HEK293 (cell line): ENCODE results near the gene MTFR1L.

Experiments
- CTCF ChIA-PET: fragments of 350-600 bp; formaldehyde crosslinking; extraction: SDS; loops from one replicate; lab custom pipeline; 2021; ENCODE audit warnings: antibody characterized with exemption; lab: Yijun Ruan, JAX
- POLR2A ChIA-PET: fragments of 300-600 bp; formaldehyde crosslinking; extraction: SDS; loops from one replicate; lab custom pipeline; 2020; ENCODE audit warnings: antibody characterized with exemption, inconsistent platforms; lab: Yijun Ruan, JAX
- H3K27ac ChIP-seq: fragments of 200-500 bp; sonication (Bioruptor generic); 2 replicates; pipeline ENCODE4 v1.5.1; 2014; ENCODE audit warnings: low read depth, low read length, control low read depth, inconsistent platforms; ENCODE audit errors: extremely low read depth
- H3K36me3 ChIP-seq, 2 experiments: fragments of 200-500 bp in 1 of 2; sonication (Bioruptor generic) in 1 of 2; 1 replicate in 1 of 2; 2 replicates in 1 of 2; pipeline ENCODE4 v1.5.1; 2014 to 2017; ENCODE audit warnings: inconsistent platforms in 2 of 2, low read length in 2 of 2; ENCODE audit not compliant: control insufficient read depth in 2 of 2, insufficient read depth in 1 of 2
- H3K4me1 ChIP-seq: fragments of 200-500 bp; sonication (Bioruptor generic); 2 replicates; pipeline ENCODE4 v1.5.1; 2014; ENCODE audit warnings: mild to moderate bottlenecking, low read length, inconsistent platforms; ENCODE audit not compliant: control insufficient read depth, insufficient read depth
- H3K4me3 ChIP-seq: 2 replicates; pipeline ENCODE4 v1.5.1; 2011; ENCODE audit warnings: low read depth, mild to moderate bottlenecking, control low read depth, low read length, moderate library complexity
- H3K9me3 ChIP-seq: fragments of 200-500 bp; sonication (Bioruptor generic); 2 replicates; pipeline ENCODE4 v1.5.1; 2014; ENCODE audit warnings: low read depth, low read length, inconsistent platforms; ENCODE audit not compliant: control insufficient read depth, insufficient read depth
- BCL11A ChIP-seq: fragments of 450-650 bp; formaldehyde crosslinking; IDR thresholded peaks from 2 replicates; pipeline ENCODE4 v1.5.1; 2016; ENCODE audit warnings: low read depth, missing biosample characterization, missing genetic modification characterization
- EGR2 ChIP-seq: fragments of 450-650 bp; formaldehyde crosslinking; IDR thresholded peaks from 2 replicates; pipeline ENCODE4 v1.5.1; 2016; ENCODE audit warnings: low read depth, missing biosample characterization, missing genetic modification characterization
- GLI2 ChIP-seq: fragments of 450-650 bp; formaldehyde crosslinking; IDR thresholded peaks from 2 replicates; pipeline ENCODE4; 2017; ENCODE audit warnings: missing biosample characterization, missing genetic modification characterization, low read depth, borderline replicate concordance
- TRIM28 ChIP-seq: IDR thresholded peaks from 2 replicates; pipeline ENCODE4 v1.6.1; 2011; ENCODE audit warnings: low read length, control low read depth, borderline replicate concordance
- ZBTB8A ChIP-seq: fragments of 450-650 bp; formaldehyde crosslinking; IDR thresholded peaks from 2 replicates; pipeline ENCODE4 v1.5.1; 2016; ENCODE audit warnings: missing biosample characterization, missing genetic modification characterization
- ZNF112 ChIP-seq: fragments of 450-650 bp; formaldehyde crosslinking; IDR thresholded peaks from 2 replicates; pipeline ENCODE4 v1.5.0; 2017; ENCODE audit warnings: missing biosample characterization, missing genetic modification characterization
- ZNF221 ChIP-seq: fragments of 450-650 bp; formaldehyde crosslinking; IDR thresholded peaks from 2 replicates; pipeline ENCODE4 v1.5.1; 2017; ENCODE audit warnings: missing biosample characterization, missing genetic modification characterization, borderline replicate concordance
- ZNF335 ChIP-seq: fragments of 450-650 bp; formaldehyde crosslinking; conservative IDR thresholded peaks from 2 replicates; pipeline ENCODE4 v1.5.1; 2016; ENCODE audit warnings: missing biosample characterization, missing genetic modification characterization
- ZNF394 ChIP-seq: fragments of 450-650 bp; formaldehyde crosslinking; IDR thresholded peaks from 2 replicates; pipeline ENCODE4 v1.5.1; 2016; ENCODE audit warnings: missing biosample characterization, missing genetic modification characterization, mild to moderate bottlenecking, moderate library complexity, borderline replicate concordance
- ZNF404 ChIP-seq: fragments of 450-650 bp; formaldehyde crosslinking; IDR thresholded peaks from 2 replicates; pipeline ENCODE4 v1.5.1; 2017; ENCODE audit warnings: missing biosample characterization, missing genetic modification characterization
- ZNF416 ChIP-seq: fragments of 450-650 bp; formaldehyde crosslinking; IDR thresholded peaks from 2 replicates; pipeline ENCODE4 v1.5.1; 2016; ENCODE audit warnings: missing biosample characterization, missing genetic modification characterization
- ZNF423 ChIP-seq: fragments of 450-650 bp; formaldehyde crosslinking; IDR thresholded peaks from 2 replicates; pipeline ENCODE4 v1.5.1; 2016; ENCODE audit warnings: missing biosample characterization, missing genetic modification characterization
- ZNF514 ChIP-seq: fragments of 450-650 bp; formaldehyde crosslinking; IDR thresholded peaks from 2 replicates; pipeline ENCODE4 v1.5.1; 2016; ENCODE audit warnings: missing biosample characterization, missing genetic modification characterization
- ZNF518A ChIP-seq: fragments of 450-650 bp; formaldehyde crosslinking; conservative IDR thresholded peaks from 2 replicates; pipeline ENCODE4 v1.5.1; 2016; ENCODE audit warnings: low read depth, missing biosample characterization, missing genetic modification characterization
- ZNF549 ChIP-seq: fragments of 450-650 bp; IDR thresholded peaks from 2 replicates; pipeline ENCODE4 v1.5.1; 2018; ENCODE audit warnings: missing biosample characterization, missing genetic modification characterization, mild to moderate bottlenecking, inconsistent platforms, moderate library complexity
- ZNF561 ChIP-seq: fragments of 450-650 bp; IDR thresholded peaks from 2 replicates; pipeline ENCODE4 v1.5.1; 2018; ENCODE audit warnings: missing biosample characterization, missing genetic modification characterization, borderline replicate concordance
- ZNF596 ChIP-seq: fragments of 450-650 bp; IDR thresholded peaks from 2 replicates; pipeline ENCODE4 v1.5.0; 2018; ENCODE audit warnings: missing biosample characterization, mild to moderate bottlenecking, missing genetic modification characterization, moderate library complexity
- ZNF624 ChIP-seq: fragments of 450-650 bp; formaldehyde crosslinking; IDR thresholded peaks from 2 replicates; pipeline ENCODE4 v1.5.1; 2017; ENCODE audit warnings: missing biosample characterization, missing genetic modification characterization
- ZNF645 ChIP-seq: fragments of 450-650 bp; formaldehyde crosslinking; IDR thresholded peaks from 2 replicates; pipeline ENCODE4; 2016; ENCODE audit warnings: missing biosample characterization, missing genetic modification characterization
- ZNF658 ChIP-seq: fragments of 450-650 bp; formaldehyde crosslinking; IDR thresholded peaks from 2 replicates; pipeline ENCODE4; 2016; ENCODE audit warnings: missing biosample characterization, missing genetic modification characterization
- ZNF776 ChIP-seq: fragments of 450-650 bp; formaldehyde crosslinking; IDR thresholded peaks from 2 replicates; pipeline ENCODE4 v1.5.0; 2017; ENCODE audit warnings: missing biosample characterization, missing genetic modification characterization, borderline replicate concordance
- ZNF792 ChIP-seq: fragments of 450-650 bp; formaldehyde crosslinking; IDR thresholded peaks from 2 replicates; pipeline ENCODE4 v1.5.1; 2016; ENCODE audit warnings: missing biosample characterization, missing genetic modification characterization
- ZNF843 ChIP-seq: fragments of 450-650 bp; formaldehyde crosslinking; IDR thresholded peaks from 2 replicates; pipeline ENCODE4 v1.5.1; 2016; ENCODE audit warnings: missing biosample characterization, missing genetic modification characterization
- TF ChIP-seq, protein P1 (sequence below): fragments of 450-650 bp; formaldehyde crosslinking; IDR thresholded peaks from 2 replicates; pipeline ENCODE4 v1.5.1; 2017; ENCODE audit warnings: missing biosample characterization, missing genetic modification characterization
- TF ChIP-seq, protein P2 (sequence below): fragments of 450-650 bp; formaldehyde crosslinking; IDR thresholded peaks from 2 replicates; pipeline ENCODE4 v1.5.1; 2017; ENCODE audit warnings: missing biosample characterization, missing genetic modification characterization

Gene MTFR1L

GRCh38 chr1:25815208-25816111 lies 4.3 kb upstream of the MTFR1L start:
- POLR2A ChIA-PET, result no interaction called here

DNA sequence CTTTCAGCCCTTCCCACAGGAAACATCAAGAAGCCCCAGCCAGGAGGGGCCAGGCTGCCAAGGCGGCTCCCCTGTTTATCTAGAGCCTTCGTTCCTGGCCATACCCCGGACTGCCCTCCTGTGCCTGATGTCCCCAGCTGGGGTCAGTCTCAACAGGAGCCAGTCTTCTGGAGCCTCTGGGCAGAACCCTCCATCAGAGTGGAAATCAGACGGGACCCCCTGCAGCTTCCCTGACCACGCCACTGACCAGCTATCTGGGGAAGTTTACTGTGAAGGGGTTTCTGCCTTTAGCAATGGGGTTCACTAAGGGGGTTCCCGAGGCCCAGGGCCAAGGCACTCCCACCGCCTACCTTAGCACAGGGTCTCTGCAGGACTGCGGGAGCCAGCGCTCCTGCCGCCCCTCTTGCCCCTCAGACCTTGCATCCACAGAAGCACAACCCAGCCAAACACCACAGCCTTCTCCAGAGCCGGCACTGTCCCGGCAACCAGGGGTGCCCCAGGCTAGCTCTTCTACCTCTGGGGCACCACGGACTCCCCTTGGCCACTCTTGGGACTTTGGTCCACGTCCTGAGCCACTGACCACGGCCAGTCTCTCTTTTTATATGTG lies 3.5 kb upstream of the MTFR1L start:
- ChIA-PET POLR2A (no interaction called here), CTCF (no interaction called here)
- peaks cover 7 to 55% of the 10 kb centered on the region in 2 experiments; a peak in 2 of 3 replicates for H3K36me3 ChIP-seq
- no peak overlapping the region for H3K4me3 ChIP-seq
- TF ChIP-seq ZNF112 (tag by site-specific recombination) (no peak), ZNF518A (tag by site-specific recombination) (no peak), ZNF596 (tag by site-specific recombination) (no peak), ZNF776 (tag by site-specific recombination) (no peak), ZNF549 (tag by site-specific recombination) (no peak), ZNF423 (no peak), ZNF394 (tag by site-specific recombination) (no peak), ZNF221 (tag by site-specific recombination) (no peak), BCL11A (tag by site-specific recombination) (no peak), EGR2 (tag by site-specific recombination) (no peak)
- no peaks in the 10 kb centered on the region for H3K9me3 ChIP-seq
- no peak overlapping the region for H3K27ac ChIP-seq
- peaks cover 6% of the 10 kb centered on the region; the same call in 1 of the 2 replicates for H3K4me1 ChIP-seq

More at GRCh38 chr1:25815208-25816111, 4.3 kb upstream of the MTFR1L start:
- Histone ChIP-seq H3K36me3 (peaks cover 7 to 61% of the 10 kb centered on the region in 2 experiments; a peak in 2 of 3 replicates), H3K4me1 (peaks cover 6% of the 10 kb centered on the region; the same call in 1 of the 2 replicates)
- TF ChIP-seq ZNF514 (tag by site-specific recombination), result no peak
- TF ChIP-seq ZNF624 (tag by site-specific recombination), result no peak
- no peak for TF ChIP-seq GLI2
- no peak for TF ChIP-seq ZNF404
- no peak for TF ChIP-seq ZNF843 (tag by site-specific recombination)
- TF ChIP-seq, protein P1, sequence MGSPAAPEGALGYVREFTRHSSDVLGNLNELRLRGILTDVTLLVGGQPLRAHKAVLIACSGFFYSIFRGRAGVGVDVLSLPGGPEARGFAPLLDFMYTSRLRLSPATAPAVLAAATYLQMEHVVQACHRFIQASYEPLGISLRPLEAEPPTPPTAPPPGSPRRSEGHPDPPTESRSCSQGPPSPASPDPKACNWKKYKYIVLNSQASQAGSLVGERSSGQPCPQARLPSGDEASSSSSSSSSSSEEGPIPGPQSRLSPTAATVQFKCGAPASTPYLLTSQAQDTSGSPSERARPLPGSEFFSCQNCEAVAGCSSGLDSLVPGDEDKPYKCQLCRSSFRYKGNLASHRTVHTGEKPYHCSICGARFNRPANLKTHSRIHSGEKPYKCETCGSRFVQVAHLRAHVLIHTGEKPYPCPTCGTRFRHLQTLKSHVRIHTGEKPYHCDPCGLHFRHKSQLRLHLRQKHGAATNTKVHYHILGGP, result no peak
- no peak for TF ChIP-seq ZNF645 (tag by site-specific recombination)
- TF ChIP-seq ZBTB8A (tag by site-specific recombination), result no peak
- TF ChIP-seq ZNF561 (tag by site-specific recombination), result no peak
- no peak for TF ChIP-seq ZNF658 (tag by site-specific recombination)
- no peak for TF ChIP-seq ZNF792 (tag by site-specific recombination)
- TF ChIP-seq ZNF221 (tag by site-specific recombination), result no peak
- TF ChIP-seq TRIM28, result no peak
- TF ChIP-seq ZNF335 (tag by site-specific recombination), result no peak
- no peak for TF ChIP-seq ZNF416 (tag by site-specific recombination)
- TF ChIP-seq, protein P2, sequence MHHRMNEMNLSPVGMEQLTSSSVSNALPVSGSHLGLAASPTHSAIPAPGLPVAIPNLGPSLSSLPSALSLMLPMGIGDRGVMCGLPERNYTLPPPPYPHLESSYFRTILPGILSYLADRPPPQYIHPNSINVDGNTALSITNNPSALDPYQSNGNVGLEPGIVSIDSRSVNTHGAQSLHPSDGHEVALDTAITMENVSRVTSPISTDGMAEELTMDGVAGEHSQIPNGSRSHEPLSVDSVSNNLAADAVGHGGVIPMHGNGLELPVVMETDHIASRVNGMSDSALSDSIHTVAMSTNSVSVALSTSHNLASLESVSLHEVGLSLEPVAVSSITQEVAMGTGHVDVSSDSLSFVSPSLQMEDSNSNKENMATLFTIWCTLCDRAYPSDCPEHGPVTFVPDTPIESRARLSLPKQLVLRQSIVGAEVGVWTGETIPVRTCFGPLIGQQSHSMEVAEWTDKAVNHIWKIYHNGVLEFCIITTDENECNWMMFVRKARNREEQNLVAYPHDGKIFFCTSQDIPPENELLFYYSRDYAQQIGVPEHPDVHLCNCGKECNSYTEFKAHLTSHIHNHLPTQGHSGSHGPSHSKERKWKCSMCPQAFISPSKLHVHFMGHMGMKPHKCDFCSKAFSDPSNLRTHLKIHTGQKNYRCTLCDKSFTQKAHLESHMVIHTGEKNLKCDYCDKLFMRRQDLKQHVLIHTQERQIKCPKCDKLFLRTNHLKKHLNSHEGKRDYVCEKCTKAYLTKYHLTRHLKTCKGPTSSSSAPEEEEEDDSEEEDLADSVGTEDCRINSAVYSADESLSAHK (tag by site-specific recombination), result no peak
- TF ChIP-seq, all 188 proteins: peak for 0
- CTCF ChIA-PET, result no interaction called here
- no peak overlapping the region for H3K27ac ChIP-seq
- no peak overlapping the region for H3K4me3 ChIP-seq
- H3K9me3 ChIP-seq, result no peaks in the 10 kb centered on the region
